Stimulated activated CD8-positive, alpha-beta memory T cell treated with anti-CD3 and anti-CD28 coated beads, Interleukin-4, amount 100 ng/mL, for 24 hours (primary cell): ENCODE measurements around the gene CNGA1.

ENCODE experiments used
- DNase-seq: peaks from one replicate; pipeline ENCODE4 v3.0.0-alpha.2; 2020; ENCODE audit warnings: low read depth

CNGA1 gene

GRCh38 chr4:47899639-47900038 lies 116.8 kb downstream of the CNGA1 start:
- DNase-seq = no peak

DNA sequence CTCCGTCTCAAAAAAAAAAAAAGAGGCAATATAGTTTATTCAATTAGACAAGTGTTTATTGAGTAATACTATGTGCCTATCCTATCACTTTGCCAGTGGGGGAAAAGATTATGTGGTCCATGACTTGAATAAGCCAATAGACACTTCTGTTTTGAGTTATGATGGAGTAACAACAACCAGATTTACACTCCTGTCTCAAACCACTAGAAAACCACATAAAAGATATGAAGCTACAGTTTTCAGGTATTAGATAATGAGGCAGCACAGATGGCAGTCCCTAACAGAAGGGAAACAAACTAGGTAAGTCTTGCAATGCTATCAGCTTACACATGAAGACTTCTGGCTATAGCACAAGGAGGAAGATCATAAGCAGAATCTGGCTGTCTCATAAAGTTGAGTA lies 124.6 kb downstream of the CNGA1 start:
- no peak for DNase-seq
